Mesothelial cell of epicardium (in vitro differentiated cells): ENCODE data around the gene TLK2. TPM values are rescaled to one million over a fixed set of nuclear protein-coding genes. Genes with fewer than 3 reads are reported as not detected.

Experiments used
- DNase-seq, 2 experiments: peaks; one replicate each; pipeline ENCODE4 v3.0.0; 2021; ENCODE audit warnings: low spot score in 2 of 2; ENCODE audit not compliant: unreplicated experiment in 2 of 2
- H3K27ac Mint-ChIP-seq: 2 replicates; pipeline ENCODE4 v1.8.0; 2021; ENCODE audit warnings: mixed read lengths
- H3K27me3 Mint-ChIP-seq: 2 replicates; pipeline ENCODE4 v1.8.0; 2021; ENCODE audit warnings: low read depth, mixed read lengths
- H3K36me3 Mint-ChIP-seq: 2 replicates; pipeline ENCODE4 v1.8.0; 2021; ENCODE audit warnings: mixed read lengths
- H3K4me1 Mint-ChIP-seq: 2 replicates; pipeline ENCODE4 v1.8.0; 2021; ENCODE audit warnings: mixed read lengths
- H3K4me3 Mint-ChIP-seq: 2 replicates; pipeline ENCODE4 v1.8.0; 2021; ENCODE audit warnings: mild to moderate bottlenecking, moderate library complexity, mixed read lengths
- H3K9me3 Mint-ChIP-seq: 2 replicates; pipeline ENCODE4 v1.8.0; 2021; ENCODE audit warnings: mixed read lengths
- total RNA-seq: library from RNA; stranded (reverse); gene quantifications from 3 replicates; pipeline ENCODE4 v1.2.1, GENCODE V29; 2021
- TF ChIP-seq, protein P1 (sequence below): fragments of 200-600 bp; sonication (generic); IDR thresholded peaks from one replicate; pipeline ENCODE4 v1.5.0; 2021; ENCODE audit warnings: antibody characterized with exemption; ENCODE audit not compliant: unreplicated experiment

The TLK2 gene
- total RNA-seq, 1 donor from 2014 or later: 61.6 TPM

GRCh38 chr17:62644487-62645173 is 166.0 kb downstream of the TLK2 start:
- Mint-ChIP-seq H3K36me3 (no peaks in the 10 kb centered on the region), H3K4me1 (peaks cover 8% of the 10 kb centered on the region), H3K4me3 (no peak overlapping the region), H3K9me3 (no peaks in the 10 kb centered on the region), H3K27ac (no peak overlapping the region), H3K27me3 (no peaks in the 10 kb centered on the region)
- no peak for DNase-seq
- TF ChIP-seq, protein P1, sequence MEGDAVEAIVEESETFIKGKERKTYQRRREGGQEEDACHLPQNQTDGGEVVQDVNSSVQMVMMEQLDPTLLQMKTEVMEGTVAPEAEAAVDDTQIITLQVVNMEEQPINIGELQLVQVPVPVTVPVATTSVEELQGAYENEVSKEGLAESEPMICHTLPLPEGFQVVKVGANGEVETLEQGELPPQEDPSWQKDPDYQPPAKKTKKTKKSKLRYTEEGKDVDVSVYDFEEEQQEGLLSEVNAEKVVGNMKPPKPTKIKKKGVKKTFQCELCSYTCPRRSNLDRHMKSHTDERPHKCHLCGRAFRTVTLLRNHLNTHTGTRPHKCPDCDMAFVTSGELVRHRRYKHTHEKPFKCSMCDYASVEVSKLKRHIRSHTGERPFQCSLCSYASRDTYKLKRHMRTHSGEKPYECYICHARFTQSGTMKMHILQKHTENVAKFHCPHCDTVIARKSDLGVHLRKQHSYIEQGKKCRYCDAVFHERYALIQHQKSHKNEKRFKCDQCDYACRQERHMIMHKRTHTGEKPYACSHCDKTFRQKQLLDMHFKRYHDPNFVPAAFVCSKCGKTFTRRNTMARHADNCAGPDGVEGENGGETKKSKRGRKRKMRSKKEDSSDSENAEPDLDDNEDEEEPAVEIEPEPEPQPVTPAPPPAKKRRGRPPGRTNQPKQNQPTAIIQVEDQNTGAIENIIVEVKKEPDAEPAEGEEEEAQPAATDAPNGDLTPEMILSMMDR: no peak

DNA sequence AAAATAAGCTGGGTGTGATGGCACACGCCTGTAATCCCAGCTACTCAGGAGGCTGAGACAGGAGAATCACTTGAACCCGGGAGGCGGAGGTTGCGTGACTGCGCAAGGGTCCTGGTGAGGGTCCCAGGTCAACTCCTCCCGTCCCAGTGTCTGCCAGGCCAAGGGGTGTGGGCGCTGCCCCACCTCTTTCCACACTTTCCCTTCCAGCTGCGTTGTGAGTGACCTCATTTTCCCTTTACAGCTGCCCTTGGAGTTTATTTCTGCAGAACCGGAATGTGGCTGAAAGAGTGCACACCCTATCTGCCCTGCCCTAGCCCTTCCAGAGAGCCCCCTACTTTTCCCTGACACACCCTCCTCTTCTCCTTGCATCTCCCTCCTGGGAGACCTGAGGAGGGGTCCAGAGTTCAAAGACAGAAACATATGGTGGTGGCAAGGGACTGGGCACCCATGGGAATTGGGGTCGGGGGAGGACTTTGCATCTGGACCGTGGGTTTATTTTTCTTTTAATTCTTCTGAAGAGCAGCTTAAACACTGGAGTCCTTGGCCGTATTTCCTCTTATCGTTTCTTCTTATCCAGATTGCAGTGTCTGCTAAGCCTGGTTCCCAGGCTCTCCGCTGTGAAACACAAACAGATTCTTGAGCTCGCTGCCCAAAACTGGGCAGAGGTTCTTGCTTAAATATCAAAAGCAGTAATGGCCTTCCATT is 169.8 kb downstream of the TLK2 start:
- H3K9me3 Mint-ChIP-seq: no peaks in the 10 kb centered on the region
- H3K4me1 Mint-ChIP-seq: peaks cover 22% of the 10 kb centered on the region
- TF ChIP-seq, protein P1: no peak
- no peak for DNase-seq
- peak overlapping the region; percentile 80 for H3K27ac Mint-ChIP-seq
- no peaks in the 10 kb centered on the region for H3K27me3 Mint-ChIP-seq
- no peak overlapping the region for H3K4me3 Mint-ChIP-seq
- H3K36me3 Mint-ChIP-seq: no peaks in the 10 kb centered on the region

DNA sequence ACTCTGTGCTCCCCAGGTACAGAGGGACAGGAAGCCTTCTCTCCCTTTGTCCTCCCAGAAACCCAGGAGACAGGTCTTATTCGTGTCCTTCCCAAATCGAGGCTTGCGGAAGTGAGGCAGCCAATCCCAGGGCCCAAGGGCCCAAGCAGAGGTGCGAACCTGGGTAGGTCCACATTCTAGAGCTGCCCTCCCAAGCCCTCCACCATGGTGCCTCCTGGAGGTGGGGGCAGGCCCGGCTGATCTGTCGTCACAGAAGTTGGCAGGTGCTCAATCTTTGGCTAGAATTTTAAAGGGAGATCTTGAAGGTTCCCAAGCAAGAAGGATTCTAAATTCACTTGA is 170.3 kb downstream of the TLK2 start:
- Mint-ChIP-seq H3K27ac (peak overlapping the region; percentile 80), H3K4me3 (no peak overlapping the region), H3K4me1 (peaks cover 27% of the 10 kb centered on the region), H3K9me3 (no peaks in the 10 kb centered on the region), H3K36me3 (no peaks in the 10 kb centered on the region), H3K27me3 (no peaks in the 10 kb centered on the region)
- DNase-seq: no peak
- TF ChIP-seq, protein P1: no peak

DNA sequence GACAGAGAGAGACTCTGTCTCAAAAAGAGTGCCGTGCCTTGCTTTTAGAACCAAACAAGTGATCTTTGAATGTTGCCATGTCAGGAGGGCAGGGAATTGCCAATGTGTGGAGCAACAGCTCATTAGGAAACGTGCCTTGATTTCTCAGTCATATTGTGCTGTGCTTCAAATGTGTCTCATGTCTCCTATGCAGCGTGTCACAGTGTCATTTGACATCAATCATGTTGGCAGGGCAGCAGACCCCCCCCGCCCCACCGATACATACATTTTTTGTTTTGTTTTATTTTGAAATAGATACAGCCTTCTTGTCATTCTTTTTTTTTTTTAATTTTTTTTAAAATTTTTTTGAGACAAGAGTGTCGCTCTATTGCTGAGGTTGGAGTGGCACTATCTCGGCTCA is 170.9 kb downstream of the TLK2 start:
- TF ChIP-seq, protein P1: no peak
- no peaks in the 10 kb centered on the region for H3K9me3 Mint-ChIP-seq
- no peak overlapping the region for H3K27ac Mint-ChIP-seq
- peaks cover 31% of the 10 kb centered on the region for H3K4me1 Mint-ChIP-seq
- H3K4me3 Mint-ChIP-seq: no peak overlapping the region
- DNase-seq: no peak
- H3K36me3 Mint-ChIP-seq: no peaks in the 10 kb centered on the region
- H3K27me3 Mint-ChIP-seq: no peaks in the 10 kb centered on the region

DNA sequence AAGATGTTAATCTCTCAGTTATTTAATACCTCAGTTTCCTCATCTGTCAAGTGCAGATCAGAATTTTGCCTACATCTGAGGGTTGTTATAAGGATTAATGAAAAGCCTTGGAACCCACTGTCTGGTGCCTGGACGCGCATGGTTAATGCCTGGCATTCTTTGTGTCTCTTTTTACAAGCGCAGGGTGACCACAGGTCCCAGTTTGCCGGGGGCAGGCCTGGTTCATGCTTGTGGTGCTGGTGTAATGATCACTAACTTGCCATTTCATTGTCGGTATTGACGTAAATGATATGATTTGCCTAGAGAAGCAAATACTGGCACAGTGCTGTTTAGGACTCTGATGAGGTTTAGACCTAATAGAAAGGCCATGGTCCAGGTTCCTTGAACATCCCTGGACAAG is 172.0 kb downstream of the TLK2 start:
- Mint-ChIP-seq H3K4me1 (peaks cover 31% of the 10 kb centered on the region), H3K36me3 (no peaks in the 10 kb centered on the region), H3K27me3 (no peaks in the 10 kb centered on the region), H3K4me3 (no peak overlapping the region), H3K27ac (no peak overlapping the region), H3K9me3 (no peaks in the 10 kb centered on the region)
- DNase-seq: no peak
- TF ChIP-seq, protein P1: no peak
